Stomach (tissue), 4 donors: ENCODE data around the gene SLC10A3.

ENCODE experiments used
- EP300 ChIP-seq: sonication (generic); formaldehyde crosslinking; IDR thresholded peaks from one replicate; pipeline ENCODE4 v1.6.1; 2017; ENCODE audit warnings: antibody characterized with exemption
- POLR2A ChIP-seq, 4 donors: fragments of 450-650 bp; IDR thresholded peaks; one replicate each; pipeline ENCODE4 v1.6.1; 2016; ENCODE audit warnings: antibody characterized with exemption in 4 of 4, control low read depth in 2 of 4, mild to moderate bottlenecking in 1 of 4, moderate library complexity in 1 of 4
- POLR2AphosphoS5 ChIP-seq, 3 donors: sonication (generic); formaldehyde crosslinking; IDR thresholded peaks; one replicate each; pipeline ENCODE4 v1.6.1; 2016; ENCODE audit warnings: antibody characterized with exemption in 3 of 3
- TF ChIP-seq, protein P1 (sequence below), 7 experiments: fragments of 450-650 bp in 4 of 7; fragments of 200-600 bp in 3 of 7; sonication (generic) in 3 of 7; IDR thresholded peaks; one replicate each; pipeline ENCODE4 v1.5.1; 2016 to 2019; ENCODE audit warnings: antibody characterized with exemption in 7 of 7, control low read depth in 2 of 7, mild to moderate bottlenecking in 1 of 7

- TF ChIP-seq, protein P1, sequence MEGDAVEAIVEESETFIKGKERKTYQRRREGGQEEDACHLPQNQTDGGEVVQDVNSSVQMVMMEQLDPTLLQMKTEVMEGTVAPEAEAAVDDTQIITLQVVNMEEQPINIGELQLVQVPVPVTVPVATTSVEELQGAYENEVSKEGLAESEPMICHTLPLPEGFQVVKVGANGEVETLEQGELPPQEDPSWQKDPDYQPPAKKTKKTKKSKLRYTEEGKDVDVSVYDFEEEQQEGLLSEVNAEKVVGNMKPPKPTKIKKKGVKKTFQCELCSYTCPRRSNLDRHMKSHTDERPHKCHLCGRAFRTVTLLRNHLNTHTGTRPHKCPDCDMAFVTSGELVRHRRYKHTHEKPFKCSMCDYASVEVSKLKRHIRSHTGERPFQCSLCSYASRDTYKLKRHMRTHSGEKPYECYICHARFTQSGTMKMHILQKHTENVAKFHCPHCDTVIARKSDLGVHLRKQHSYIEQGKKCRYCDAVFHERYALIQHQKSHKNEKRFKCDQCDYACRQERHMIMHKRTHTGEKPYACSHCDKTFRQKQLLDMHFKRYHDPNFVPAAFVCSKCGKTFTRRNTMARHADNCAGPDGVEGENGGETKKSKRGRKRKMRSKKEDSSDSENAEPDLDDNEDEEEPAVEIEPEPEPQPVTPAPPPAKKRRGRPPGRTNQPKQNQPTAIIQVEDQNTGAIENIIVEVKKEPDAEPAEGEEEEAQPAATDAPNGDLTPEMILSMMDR (IDR thresholded peaks at IDR 0.05), result no peak
- TF ChIP-seq POLR2AphosphoS5 (IDR thresholded peaks at IDR 0.05) (no peak), POLR2A (IDR thresholded peaks at IDR 0.05) (no peak), EP300 (no peak)
These were observed 48.6 kb upstream of the SLC10A3 start for GRCh38 chrX:154539077-154539476.
